GM12874 (cell line): ENCODE measurements around the gene IL17REL.

Experiments
- CTCF ChIP-seq: IDR thresholded peaks from 2 replicates; pipeline ENCODE4 v1.5.1; 2011; ENCODE audit warnings: low read depth, mild to moderate bottlenecking, control low read depth, low read length, moderate library complexity; ENCODE audit not compliant: insufficient read depth

IL17REL gene

GRCh38 chr22:49996518-49997250, 15.9 kb downstream of the IL17REL start:
- TF ChIP-seq CTCF = no peak

GRCh38 chr22:49996119-49996517, 16.4 kb downstream of the IL17REL start:
- no peak for TF ChIP-seq CTCF

GRCh38 chr22:49995361-49996118, 17.0 kb downstream of the IL17REL start:
- TF ChIP-seq CTCF = no peak

GRCh38 chr22:49995041-49995360, 17.6 kb downstream of the IL17REL start:
- no peak for TF ChIP-seq CTCF

- no peak for TF ChIP-seq CTCF
Measured at GRCh38 chr22:49994361-49995040, 18.1 kb downstream of the IL17REL start.

- TF ChIP-seq CTCF = no peak
Measured at GRCh38 chr22:49993649-49994360, 18.8 kb downstream of the IL17REL start.
